Esophagus squamous epithelium (tissue), 4 donors: ENCODE measurements around the gene RHOT2.

Experiments
- POLR2A ChIP-seq, 4 donors: fragments of 450-650 bp; IDR thresholded peaks; one replicate each; pipeline ENCODE4 v1.6.1; 2017; ENCODE audit warnings: antibody characterized with exemption in 4 of 4, mild to moderate bottlenecking in 4 of 4, moderate library complexity in 3 of 4
- TF ChIP-seq, protein P1 (sequence below), 6 experiments: fragments of 450-650 bp in 4 of 6; fragments of 200-600 bp in 2 of 6; sonication (generic) in 2 of 6; IDR thresholded peaks; one replicate each; pipeline ENCODE4 v1.5.1; 2016 to 2019; ENCODE audit warnings: antibody characterized with exemption in 6 of 6, mild to moderate bottlenecking in 4 of 6, moderate library complexity in 4 of 6

DNA sequence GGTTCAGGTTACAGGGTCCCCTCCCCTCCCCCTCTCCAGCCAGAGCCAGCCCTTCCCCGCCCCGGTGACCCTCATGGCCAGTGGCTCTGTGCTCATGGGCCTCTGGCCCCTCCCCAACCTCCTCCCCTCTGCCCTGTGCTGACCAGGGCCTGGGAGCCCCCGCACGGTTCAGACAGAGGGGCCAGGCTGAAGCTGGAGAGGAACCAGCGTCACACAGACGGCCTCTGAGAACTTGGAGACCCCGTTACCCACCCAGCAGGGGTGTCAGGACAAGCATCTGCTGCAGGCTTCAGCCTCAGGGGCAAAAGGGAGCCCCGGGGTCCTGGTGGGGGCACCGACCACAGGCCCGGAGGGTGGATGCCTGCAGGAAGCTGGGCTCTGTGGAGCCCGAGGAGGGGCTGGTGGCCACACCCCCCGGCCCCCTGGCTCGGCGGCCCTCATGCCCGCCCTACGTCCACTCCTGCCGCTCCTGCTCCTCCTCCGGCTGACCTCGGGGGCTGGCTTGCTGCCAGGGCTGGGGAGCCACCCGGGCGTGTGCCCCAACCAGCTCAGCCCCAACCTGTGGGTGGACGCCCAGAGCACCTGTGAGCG, 37.0 kb upstream of the RHOT2 start, which contains the start of gene WFIKKN1:
- TF ChIP-seq, protein P1, sequence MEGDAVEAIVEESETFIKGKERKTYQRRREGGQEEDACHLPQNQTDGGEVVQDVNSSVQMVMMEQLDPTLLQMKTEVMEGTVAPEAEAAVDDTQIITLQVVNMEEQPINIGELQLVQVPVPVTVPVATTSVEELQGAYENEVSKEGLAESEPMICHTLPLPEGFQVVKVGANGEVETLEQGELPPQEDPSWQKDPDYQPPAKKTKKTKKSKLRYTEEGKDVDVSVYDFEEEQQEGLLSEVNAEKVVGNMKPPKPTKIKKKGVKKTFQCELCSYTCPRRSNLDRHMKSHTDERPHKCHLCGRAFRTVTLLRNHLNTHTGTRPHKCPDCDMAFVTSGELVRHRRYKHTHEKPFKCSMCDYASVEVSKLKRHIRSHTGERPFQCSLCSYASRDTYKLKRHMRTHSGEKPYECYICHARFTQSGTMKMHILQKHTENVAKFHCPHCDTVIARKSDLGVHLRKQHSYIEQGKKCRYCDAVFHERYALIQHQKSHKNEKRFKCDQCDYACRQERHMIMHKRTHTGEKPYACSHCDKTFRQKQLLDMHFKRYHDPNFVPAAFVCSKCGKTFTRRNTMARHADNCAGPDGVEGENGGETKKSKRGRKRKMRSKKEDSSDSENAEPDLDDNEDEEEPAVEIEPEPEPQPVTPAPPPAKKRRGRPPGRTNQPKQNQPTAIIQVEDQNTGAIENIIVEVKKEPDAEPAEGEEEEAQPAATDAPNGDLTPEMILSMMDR (IDR thresholded peaks at IDR 0.05): no peak
- no peak for TF ChIP-seq POLR2A (IDR thresholded peaks at IDR 0.05)
